Right hindlimb (tissue), 1 donor: ENCODE data around the gene CYTL1.
A peak's percentile ranks its signal among the peaks of the same experiment; 100 is the strongest.
"Not testable (repeated sequence)": the region's sequence is repeated elsewhere in the genome, so short reads cannot be mapped to it uniquely, and the experiment has no call there.

Source experiments
- DNase-seq: peaks from one replicate; pipeline ENCODE4 v3.0.0-alpha.2; 2018

Gene CYTL1

DNA sequence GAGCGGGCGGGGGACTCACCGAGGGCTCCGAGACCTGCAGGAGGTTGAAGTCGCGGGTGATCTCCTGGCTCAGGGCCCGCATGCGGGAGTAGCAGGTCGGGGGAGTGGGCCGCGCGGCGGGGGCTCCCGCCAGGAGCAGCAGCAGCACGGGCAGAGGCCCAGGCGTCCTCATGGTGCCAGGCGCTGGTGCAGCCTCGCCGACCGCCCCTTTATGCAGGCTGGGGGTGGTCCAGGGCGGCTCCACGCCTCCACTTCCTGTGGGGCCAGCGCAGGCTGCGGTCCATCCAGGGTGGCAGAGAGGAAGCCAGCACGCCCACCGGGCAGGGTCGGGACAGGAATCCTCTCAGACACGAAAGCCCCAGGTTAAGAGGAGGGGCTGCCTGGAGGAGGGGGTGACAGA is at the start of gene CYTL1:
CYTL1 (minus strand) TSS at position 185 of the 400 bp plus-strand sequence; CDS start at position 172, 13 bp downstream.
- DNase-seq = peak; percentile 55

DNA sequence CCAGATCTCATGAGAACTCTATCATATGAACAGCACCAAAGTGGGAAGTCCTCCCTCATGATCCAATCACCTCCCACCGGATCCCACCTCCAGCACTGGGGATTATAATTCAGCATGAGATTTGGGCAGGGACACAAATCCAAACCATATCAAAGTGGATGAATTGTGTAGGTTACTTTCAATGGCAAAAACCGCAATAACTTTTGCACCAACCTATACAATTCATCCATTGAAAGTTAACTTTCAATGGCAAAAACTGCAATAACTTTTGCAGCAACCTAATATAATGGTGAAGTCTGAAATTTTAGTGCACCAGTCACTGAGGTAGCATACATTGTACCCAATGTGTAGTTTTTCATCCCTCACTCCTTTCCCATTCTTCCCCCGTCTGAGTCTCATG is 48.6 kb upstream of the CYTL1 start:
- no peak for DNase-seq

- not testable (repeated sequence) for DNase-seq
These were observed 47.7 kb upstream of the CYTL1 start for GRCh38 chr4:5066968-5067367.

DNA sequence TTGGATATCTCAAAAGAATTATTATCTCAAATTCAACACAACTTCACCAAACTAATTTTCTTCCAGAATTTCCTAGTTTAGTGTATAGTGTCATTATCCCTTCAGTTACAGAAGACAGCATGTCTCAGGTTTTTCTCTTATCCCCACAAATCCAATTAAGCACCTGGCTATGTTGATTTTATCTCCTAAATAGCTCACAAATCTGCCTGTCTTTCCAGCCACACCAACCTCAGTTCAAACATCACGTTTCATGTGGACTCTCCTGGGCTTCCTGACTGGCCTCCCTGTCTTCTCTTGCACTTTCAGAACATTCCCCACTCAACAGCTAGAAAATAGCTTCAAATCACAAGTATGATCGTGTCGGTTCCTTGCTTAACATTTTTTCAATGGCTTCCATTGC is 46.8 kb upstream of the CYTL1 start:
- no peak for DNase-seq

GRCh38 chr4:5055411-5055810 is 36.2 kb upstream of the CYTL1 start:
- no peak for DNase-seq

DNA sequence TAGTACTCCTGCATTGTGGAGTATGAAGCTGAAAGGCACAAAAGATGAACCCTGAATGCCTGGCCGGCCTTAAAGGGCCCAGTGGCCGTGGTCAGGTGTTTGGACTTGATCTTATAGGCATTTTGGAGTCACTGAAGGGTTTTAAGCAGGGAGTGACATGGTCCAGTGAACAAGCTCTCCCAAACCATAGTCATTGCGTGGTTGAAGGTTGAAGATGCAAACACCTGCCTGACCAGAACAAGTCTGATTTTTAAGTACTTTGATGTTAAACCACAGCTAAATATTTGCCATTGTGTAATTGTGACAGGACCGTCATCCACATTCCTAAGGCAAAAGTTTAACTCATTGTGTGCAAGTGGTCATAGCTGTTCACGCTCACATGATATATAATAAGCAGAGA is 35.3 kb upstream of the CYTL1 start:
- DNase-seq = no peak

- no peak for DNase-seq
These were observed 33.6 kb upstream of the CYTL1 start for GRCh38 chr4:5052726-5053425.

- peak; percentile 42 for DNase-seq
These were observed 33.0 kb upstream of the CYTL1 start for GRCh38 chr4:5052204-5052702.

DNA sequence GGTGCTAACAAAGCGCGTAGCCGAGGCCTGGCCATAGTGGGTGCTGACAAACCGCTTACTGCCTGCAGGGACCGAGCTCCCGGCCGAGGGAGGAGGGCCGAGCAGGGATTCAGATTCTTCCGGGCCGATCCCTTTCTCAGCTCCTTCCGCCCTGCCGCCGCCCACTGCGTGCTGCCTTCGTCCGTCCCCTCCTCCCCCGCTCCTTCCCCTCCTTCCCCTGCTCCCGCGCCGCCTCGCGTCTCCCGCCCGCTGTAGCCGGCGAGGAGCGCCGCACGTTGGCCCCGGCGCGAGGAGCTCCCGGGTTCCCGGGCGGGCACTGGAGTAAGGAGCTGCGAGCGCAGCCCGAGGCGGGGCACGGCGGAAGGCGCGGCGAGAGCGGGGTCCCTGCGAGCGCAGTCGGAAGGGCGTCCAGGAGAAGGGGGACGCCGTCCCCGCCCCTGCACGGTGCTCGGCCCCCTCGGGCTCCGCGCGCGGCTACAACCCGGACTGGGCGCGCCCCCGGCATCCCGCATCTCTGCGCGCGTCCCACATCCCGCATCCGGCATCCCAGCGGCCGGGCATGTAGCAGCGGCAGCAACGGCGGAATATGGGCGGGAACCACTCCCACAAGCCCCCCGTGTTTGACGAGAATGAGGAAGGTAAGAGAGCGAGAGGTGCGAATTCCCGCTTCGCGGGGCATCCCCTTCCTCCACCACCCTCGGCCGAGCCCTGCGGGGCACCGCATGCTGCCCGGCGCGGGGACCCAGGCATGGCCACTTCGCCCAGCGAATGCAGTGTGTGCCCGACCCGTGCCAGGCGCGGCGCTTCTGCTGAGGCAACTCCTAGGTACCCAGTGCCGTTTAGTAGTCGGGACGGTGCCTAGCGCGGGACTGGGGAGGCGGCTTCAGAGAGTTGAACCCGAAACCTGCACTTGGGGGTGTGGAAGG is 32.3 kb upstream of the CYTL1 start, which contains the start of gene STK32B:
STK32B (plus strand) TSS at position 203 of the 926 bp plus-strand sequence.
- peak; percentile 83 for DNase-seq

DNA sequence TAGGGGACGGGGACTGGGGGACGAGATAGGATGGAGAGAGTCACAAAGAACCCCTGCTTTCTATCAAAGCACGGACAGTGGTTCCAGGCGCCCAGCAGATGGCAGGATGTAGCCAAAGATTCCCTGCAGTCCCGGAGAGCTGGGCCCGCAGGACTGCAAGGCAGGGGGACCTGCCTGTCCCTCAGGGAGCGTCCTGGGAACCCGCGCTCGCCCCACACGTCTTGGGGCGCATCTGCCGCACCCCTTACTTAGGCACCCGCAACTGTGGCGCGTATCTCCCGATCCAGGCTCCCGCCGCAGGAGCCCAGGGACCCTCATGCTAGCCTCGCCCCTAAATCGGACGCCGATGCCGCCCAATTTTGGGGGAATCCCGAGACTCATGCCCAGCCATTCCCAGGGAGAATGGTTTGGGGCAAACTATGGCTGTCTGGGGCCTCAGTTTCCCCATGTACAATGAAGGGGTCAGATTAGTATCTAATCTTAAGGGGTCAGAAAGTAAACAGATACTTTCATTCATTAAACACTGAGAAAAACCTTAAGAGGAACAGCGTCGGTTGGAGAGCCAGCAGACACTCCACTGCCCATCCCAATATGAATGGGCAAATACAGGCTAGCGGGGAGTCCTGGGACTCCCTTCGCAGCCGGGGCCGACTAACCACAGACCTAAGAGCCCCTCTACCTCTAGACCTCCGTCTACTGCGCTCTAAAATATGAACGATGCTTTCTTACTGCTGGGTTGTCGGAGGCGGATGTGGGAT is 31.4 kb upstream of the CYTL1 start:
- peak; percentile 83 for DNase-seq

- no peak for DNase-seq
These were observed 29.5 kb upstream of the CYTL1 start for GRCh38 chr4:5048721-5049120.

DNA sequence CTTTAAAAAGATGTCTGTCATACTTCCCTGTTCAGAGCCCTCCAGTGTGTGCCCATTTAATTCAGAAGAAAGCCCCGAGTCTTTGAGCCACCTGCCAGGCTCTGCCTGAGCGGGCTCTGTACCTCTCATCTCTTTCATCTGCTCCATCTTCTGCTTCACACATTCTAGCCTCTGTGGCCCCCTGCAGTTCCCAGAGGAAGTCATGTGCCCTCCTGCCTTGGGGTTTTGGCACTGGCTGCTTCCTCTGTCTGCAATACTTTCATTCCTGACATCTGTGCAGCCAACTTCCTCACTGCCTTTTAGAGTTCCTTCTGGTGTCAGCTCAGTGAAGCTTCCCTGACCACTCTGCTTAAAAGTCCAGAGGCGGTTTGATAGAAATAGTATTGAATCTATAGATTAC is 25.8 kb upstream of the CYTL1 start:
- DNase-seq = no peak

DNA sequence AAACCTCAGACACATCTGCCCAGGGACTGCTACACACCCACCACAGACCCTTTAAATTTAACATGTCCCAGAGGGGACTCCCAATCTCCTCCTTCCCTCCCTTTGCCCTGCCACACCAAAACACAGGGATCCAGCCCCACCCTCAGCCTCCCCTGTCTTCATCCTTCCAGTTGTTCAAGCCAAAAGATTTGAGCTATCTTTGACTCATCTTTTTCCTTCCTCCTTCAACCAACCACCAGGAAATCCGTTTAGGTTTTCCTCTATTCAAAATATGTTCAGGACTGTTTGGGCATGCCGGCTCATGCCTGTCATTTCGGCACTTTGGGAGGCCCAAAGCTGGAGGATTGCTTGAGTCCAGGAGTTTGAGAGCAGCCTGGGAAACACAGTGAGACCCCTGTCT is 25.1 kb upstream of the CYTL1 start:
- no peak for DNase-seq

- no peak for DNase-seq
These were observed 24.3 kb upstream of the CYTL1 start for GRCh38 chr4:5043579-5043978.

DNA sequence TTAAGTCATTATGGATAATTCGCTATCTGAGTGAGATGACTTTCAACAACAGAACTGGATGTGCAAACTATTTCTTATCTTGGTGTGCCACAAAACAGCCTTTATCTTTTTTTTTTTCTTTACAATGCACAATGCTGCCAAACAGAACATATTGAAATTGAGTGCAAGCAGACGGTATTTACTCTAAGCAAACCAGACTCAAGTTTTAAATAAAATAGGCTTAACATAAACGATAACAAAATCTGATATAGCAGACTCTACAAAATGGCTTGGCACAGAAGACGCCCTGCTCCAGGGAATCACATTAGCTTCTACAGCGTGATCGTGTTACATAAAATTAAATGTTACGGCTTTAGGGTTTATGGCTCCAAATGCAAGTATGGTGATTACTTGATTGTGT is 22.4 kb upstream of the CYTL1 start:
- DNase-seq = peak; percentile 45

DNA sequence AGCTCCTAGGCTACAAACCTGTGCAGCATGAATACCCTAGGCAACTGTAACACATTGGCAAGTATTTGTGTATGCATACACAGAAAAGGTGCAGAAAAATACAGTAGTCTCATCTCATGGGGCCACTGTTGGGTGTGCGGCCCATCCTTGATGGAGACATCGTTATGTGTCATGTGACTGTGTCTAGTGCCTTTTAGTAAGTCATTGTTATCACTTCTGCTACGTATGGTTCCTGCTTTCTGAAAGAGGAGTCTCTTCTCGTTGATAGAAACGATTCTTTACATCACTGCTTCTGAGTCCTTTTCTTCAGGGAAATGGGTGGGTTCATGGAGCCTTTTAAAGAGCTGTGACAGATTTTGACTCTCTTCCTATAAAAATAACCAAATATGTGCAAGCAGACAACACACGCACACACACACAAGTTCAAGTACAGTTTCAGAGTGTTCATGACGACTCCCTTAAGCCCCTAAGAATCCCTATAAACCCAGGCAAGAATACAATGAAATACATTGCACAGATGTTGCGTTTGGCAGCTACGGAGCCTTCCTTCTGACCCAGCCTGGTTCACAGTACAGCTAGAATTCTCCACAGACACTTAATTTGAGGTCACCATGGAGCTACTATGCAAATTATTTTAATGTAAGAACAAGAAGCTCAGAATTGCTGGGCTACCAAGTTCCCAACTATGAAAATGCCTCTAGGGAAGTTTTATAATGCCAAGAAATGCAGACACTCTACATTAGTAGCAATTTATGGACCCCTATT is 21.8 kb upstream of the CYTL1 start:
- DNase-seq = peak; percentile 81

DNA sequence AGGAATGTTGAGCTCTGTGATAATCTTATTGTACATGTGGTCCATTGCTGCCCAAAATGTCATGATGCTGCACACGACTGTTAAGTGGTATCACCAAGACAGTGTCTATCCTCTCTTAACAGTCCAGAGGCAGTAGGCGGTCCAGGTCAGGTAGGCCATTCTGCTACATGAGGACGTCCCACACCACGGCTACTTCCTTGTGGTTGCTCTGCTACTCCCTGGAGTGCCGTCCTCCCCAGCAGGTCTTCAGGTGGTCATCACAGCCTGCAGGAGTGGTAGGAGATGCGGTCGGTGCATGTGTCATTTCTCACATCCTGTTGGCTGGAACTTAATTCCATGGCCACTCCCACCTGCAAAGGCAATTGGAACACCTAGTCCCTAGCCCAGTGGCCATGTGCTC is 20.5 kb upstream of the CYTL1 start:
- no peak for DNase-seq

DNA sequence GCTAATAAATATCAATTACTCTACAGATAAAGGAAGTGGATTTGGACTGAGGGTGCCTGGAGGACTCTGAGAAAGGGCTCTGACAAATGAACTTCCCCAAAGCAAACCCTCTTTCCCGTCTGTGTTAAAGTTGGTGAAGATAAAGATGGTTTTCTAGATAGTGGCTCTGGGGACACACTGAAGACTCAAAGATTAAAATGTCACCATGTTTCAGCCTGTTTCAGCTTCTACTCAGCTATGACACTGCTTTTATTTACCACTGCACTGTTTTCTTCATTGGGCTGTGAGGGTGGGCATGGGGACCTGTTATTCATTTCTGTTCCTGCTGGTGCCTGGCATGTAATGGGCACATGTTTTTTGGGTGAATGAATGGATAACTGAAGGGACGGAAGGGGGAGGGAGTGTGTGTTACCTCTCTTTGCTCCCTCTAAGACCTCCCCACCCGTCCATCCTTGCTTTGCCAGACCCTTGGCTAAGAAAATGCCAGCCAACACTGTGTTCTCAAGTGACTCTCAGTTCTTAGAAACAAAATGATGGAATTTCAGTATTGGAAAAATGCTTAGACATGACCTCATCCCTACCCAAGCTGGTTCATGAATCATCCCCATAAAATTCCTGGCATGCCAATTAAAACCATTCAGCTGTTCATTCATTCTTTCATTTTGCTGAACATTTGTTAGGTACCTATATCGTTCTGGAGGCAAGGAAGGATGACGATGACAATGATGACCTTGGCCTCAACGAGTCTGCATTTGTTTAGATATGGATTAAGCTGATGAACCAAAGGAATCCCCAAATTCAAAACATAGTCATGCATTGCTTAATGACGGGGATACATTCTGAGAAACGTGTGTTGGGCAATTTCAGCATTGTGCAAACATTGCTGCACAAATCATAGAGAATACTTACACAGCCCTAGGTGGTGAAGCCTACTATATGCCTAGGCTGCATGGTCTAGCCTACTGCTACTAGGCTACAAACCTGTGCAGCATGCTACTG is 18.6 kb upstream of the CYTL1 start:
- DNase-seq = peak; percentile 41

- DNase-seq = no peak
These were observed 17.0 kb upstream of the CYTL1 start for GRCh38 chr4:5036239-5036638.

- peak; percentile 36 for DNase-seq
These were observed 14.9 kb upstream of the CYTL1 start for GRCh38 chr4:5034206-5034605.

DNA sequence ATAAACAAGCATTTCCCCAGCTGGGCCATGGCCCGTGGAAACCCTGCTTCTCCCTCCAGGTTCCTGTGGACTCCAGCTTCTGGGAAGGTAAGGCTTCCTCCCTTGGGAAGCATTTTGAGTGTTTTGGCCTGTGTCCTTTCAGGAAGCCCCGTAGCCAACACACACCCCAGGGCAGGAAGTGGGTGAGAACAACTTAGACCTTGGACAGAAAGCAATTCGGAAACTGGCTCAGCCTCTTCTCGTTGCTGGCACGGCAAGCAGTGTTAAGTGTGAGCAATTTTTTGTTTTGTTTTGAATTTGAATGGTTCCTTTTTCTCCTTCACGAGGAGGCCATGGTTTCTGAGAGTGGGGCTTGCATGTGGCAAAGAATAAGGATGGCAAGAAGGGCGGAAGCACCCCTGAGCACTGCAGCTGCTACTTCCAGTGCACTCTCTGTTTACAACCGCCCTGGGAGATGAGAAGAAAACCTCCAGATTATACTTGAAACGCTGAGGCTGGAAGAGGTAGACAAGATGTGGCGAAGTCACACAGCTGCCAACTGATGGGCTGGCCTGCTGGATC is 14.1 kb upstream of the CYTL1 start:
- DNase-seq = peak; percentile 68
